Stimulated activated CD8-positive, alpha-beta memory T cell treated with anti-CD3 and anti-CD28 coated beads, Interleukin-4, amount 100 ng/mL, for 48 hours (primary cell): ENCODE data around the gene BCL2L1.

ENCODE experiments used
- DNase-seq: peaks from one replicate; pipeline ENCODE4 v3.0.0-alpha.2; 2020

The BCL2L1 gene

GRCh38 chr20:31723319-31724078 lies 831 bp upstream of the BCL2L1 start:
- DNase-seq = peak; percentile 98

- DNase-seq = no peak
Measured at GRCh38 chr20:31723069-31723318, 326 bp upstream of the BCL2L1 start.

- DNase-seq = peak; percentile 50
Measured at GRCh38 chr20:31721408-31722256, 1.0 kb downstream of the BCL2L1 start.

- peak; percentile 53 for DNase-seq
Measured at GRCh38 chr20:31720486-31721407, 1.9 kb downstream of the BCL2L1 start.

GRCh38 chr20:31719644-31720485 lies 2.8 kb downstream of the BCL2L1 start:
- no peak for DNase-seq

GRCh38 chr20:31718952-31719643 lies 3.6 kb downstream of the BCL2L1 start:
- no peak for DNase-seq

- no peak for DNase-seq
Measured at GRCh38 chr20:31717478-31718201, 5.0 kb downstream of the BCL2L1 start.

- no peak for DNase-seq
Measured at GRCh38 chr20:31716818-31717477, 5.7 kb downstream of the BCL2L1 start.

GRCh38 chr20:31716351-31716750 lies 6.3 kb downstream of the BCL2L1 start:
- DNase-seq = no peak

- DNase-seq = no peak
Measured at GRCh38 chr20:31715766-31716165, 6.9 kb downstream of the BCL2L1 start.

- DNase-seq = no peak
Measured at GRCh38 chr20:31713312-31714273, 9.1 kb downstream of the BCL2L1 start.

- DNase-seq = no peak
Measured at GRCh38 chr20:31712564-31713311, 9.9 kb downstream of the BCL2L1 start.

GRCh38 chr20:31712112-31712553 lies 10.5 kb downstream of the BCL2L1 start:
- DNase-seq = no peak

GRCh38 chr20:31711179-31712111 lies 11.2 kb downstream of the BCL2L1 start:
- DNase-seq = no peak

- DNase-seq = no peak
Measured at GRCh38 chr20:31710423-31711108, 12.1 kb downstream of the BCL2L1 start.

- no peak for DNase-seq
Measured at GRCh38 chr20:31709939-31710338, 12.7 kb downstream of the BCL2L1 start.
